Measurements from ENCODE around the gene MACROD1.

DNA sequence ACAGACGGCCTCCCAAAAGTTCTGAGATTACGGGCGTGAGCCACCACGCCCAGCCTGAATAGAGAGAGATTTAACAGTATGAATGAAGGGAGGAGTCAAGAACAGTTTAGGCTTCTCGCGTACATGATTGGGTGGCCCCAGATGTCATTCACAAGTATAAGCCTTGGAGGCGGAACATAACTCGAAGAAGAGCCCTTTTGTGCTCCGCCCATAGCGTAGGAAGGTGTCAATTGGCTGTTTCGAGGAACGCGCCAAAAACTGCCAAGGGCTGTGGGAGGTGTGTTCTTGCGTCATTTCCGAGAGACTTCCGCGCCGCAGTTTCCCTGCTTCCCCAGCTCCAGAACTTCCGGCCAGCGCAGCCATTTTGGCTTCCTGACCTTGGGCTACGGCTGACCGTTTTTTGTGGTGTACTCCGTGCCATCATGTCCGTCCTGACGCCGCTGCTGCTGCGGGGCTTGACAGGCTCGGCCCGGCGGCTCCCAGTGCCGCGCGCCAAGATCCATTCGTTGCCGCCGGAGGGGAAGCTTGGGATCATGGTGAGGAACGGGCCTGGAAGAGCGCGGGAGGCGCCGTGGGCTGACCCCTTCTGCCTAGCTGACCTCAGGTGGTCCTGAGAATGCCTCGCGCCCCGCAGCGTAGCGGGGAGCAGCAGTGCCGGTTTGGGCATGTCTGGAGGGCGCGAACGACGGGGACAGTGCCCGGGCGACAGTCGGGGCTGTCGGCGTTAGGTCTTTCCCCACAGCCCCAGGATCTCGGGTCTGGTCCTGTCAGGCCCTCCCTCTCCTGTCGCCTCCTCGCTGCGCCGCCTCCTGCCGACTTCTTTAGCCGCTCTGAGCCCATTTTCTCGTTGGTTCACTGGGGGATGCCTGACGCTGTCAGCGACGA is 191.4 kb downstream of the MACROD1 start, which contains the start of gene COX8A:
- TF ChIP-seq, protein P1, sequence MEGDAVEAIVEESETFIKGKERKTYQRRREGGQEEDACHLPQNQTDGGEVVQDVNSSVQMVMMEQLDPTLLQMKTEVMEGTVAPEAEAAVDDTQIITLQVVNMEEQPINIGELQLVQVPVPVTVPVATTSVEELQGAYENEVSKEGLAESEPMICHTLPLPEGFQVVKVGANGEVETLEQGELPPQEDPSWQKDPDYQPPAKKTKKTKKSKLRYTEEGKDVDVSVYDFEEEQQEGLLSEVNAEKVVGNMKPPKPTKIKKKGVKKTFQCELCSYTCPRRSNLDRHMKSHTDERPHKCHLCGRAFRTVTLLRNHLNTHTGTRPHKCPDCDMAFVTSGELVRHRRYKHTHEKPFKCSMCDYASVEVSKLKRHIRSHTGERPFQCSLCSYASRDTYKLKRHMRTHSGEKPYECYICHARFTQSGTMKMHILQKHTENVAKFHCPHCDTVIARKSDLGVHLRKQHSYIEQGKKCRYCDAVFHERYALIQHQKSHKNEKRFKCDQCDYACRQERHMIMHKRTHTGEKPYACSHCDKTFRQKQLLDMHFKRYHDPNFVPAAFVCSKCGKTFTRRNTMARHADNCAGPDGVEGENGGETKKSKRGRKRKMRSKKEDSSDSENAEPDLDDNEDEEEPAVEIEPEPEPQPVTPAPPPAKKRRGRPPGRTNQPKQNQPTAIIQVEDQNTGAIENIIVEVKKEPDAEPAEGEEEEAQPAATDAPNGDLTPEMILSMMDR (IDR thresholded peaks at IDR 0.05 in 2 of 3, conservative IDR thresholded peaks at IDR 0.05 in 1 of 3; ENCODE audit: control insufficient read depth in 2 of 3, extremely low read depth in 1 of 3, insufficient read depth in 1 of 3, low read depth in 3 of 3, low read length in 3 of 3): no peak
- TF ChIP-seq TCF12 (IDR thresholded peaks at IDR 0.05; ENCODE audit: low read depth, low read length) (no peak), JUND (IDR thresholded peaks at IDR 0.05; ENCODE audit: low read depth, low read length) (no peak), POLR2A (IDR thresholded peaks at IDR 0.05; ENCODE audit: low read depth, low read length) (peak; percentile 94), HDAC2 (IDR thresholded peaks at IDR 0.05) (no peak), RCOR1 (conservative IDR thresholded peaks at IDR 0.05; ENCODE audit: low read depth, low read length) (no peak), CEBPB (IDR thresholded peaks at IDR 0.05; ENCODE audit: borderline replicate concordance in 1 of 2, low read depth in 2 of 2, low read length in 2 of 2) (peak in 1 of 2 experiments; percentile 50; a peak in 1 of 4 replicates), SMC3 (IDR thresholded peaks at IDR 0.05; ENCODE audit: borderline replicate concordance, low read length) (no peak), CBFB (IDR thresholded peaks at IDR 0.05; ENCODE audit: low read depth) (peak; percentile 73; the same call in 1 of the 2 replicates), SREBF1 (IDR thresholded peaks at IDR 0.05; ENCODE audit: low read length) (no peak)
- TF ChIP-seq, protein P2, sequence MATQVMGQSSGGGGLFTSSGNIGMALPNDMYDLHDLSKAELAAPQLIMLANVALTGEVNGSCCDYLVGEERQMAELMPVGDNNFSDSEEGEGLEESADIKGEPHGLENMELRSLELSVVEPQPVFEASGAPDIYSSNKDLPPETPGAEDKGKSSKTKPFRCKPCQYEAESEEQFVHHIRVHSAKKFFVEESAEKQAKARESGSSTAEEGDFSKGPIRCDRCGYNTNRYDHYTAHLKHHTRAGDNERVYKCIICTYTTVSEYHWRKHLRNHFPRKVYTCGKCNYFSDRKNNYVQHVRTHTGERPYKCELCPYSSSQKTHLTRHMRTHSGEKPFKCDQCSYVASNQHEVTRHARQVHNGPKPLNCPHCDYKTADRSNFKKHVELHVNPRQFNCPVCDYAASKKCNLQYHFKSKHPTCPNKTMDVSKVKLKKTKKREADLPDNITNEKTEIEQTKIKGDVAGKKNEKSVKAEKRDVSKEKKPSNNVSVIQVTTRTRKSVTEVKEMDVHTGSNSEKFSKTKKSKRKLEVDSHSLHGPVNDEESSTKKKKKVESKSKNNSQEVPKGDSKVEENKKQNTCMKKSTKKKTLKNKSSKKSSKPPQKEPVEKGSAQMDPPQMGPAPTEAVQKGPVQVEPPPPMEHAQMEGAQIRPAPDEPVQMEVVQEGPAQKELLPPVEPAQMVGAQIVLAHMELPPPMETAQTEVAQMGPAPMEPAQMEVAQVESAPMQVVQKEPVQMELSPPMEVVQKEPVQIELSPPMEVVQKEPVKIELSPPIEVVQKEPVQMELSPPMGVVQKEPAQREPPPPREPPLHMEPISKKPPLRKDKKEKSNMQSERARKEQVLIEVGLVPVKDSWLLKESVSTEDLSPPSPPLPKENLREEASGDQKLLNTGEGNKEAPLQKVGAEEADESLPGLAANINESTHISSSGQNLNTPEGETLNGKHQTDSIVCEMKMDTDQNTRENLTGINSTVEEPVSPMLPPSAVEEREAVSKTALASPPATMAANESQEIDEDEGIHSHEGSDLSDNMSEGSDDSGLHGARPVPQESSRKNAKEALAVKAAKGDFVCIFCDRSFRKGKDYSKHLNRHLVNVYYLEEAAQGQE (IDR thresholded peaks at IDR 0.05; ENCODE audit: low read depth, low read length): no peak
- TF ChIP-seq, protein P3, sequence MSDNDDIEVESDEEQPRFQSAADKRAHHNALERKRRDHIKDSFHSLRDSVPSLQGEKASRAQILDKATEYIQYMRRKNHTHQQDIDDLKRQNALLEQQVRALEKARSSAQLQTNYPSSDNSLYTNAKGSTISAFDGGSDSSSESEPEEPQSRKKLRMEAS (IDR thresholded peaks at IDR 0.05; ENCODE audit: low read depth, low read length): no peak

Data from GM12878 (cell line).